HFF-Myc (cell line): ENCODE data around the gene BMP4.

Experiments used
- DNase-seq: peaks from one replicate; pipeline ENCODE4 v3.0.0-alpha.2; 2011; ENCODE audit warnings: low read depth; ENCODE audit errors: extremely low read depth
- H3K4me3 ChIP-seq: replicated peaks from 2 replicates; pipeline ENCODE4 v1.5.1; 2011; ENCODE audit warnings: low read depth, mild to moderate bottlenecking, control low read depth, low read length
- CTCF ChIP-seq: IDR thresholded peaks from 2 replicates; pipeline ENCODE4 v1.5.1; 2012; ENCODE audit warnings: mild to moderate bottlenecking, low read depth, low read length, control low read depth; ENCODE audit errors: missing control alignments

Gene BMP4

GRCh38 chr14:53956427-53957201, at the start of gene BMP4:
TSS of gene BMP4 (minus strand) at chr14:53956825. CDS start at chr14:53952222, 4,603 bp downstream.
- peak; percentile 79 for DNase-seq
- peak within 1 kb of the TSS; percentile 99 for H3K4me3 ChIP-seq
- no peak for TF ChIP-seq CTCF

- no peak overlapping the region for H3K4me3 ChIP-seq
- no peak for TF ChIP-seq CTCF
- peak; percentile 26 for DNase-seq
Measured at GRCh38 chr14:54003064-54003463, 46.4 kb upstream of the BMP4 start.

GRCh38 chr14:54002653-54003052, 46.0 kb upstream of the BMP4 start:
- H3K4me3 ChIP-seq: no peak overlapping the region
- DNase-seq: peak; percentile 41
- no peak for TF ChIP-seq CTCF

GRCh38 chr14:54001189-54001878, 44.7 kb upstream of the BMP4 start:
- no peak for DNase-seq
- no peak for TF ChIP-seq CTCF
- H3K4me3 ChIP-seq: no peak overlapping the region

GRCh38 chr14:54000341-54000811, 43.8 kb upstream of the BMP4 start:
- H3K4me3 ChIP-seq: no peak overlapping the region
- no peak for TF ChIP-seq CTCF
- DNase-seq: no peak

- DNase-seq: peak; percentile 40
- H3K4me3 ChIP-seq: no peak overlapping the region
- TF ChIP-seq CTCF: no peak
Measured at GRCh38 chr14:53999061-53999488, 42.5 kb upstream of the BMP4 start.
